ENCODE measurements around the gene ATF1.

DNA sequence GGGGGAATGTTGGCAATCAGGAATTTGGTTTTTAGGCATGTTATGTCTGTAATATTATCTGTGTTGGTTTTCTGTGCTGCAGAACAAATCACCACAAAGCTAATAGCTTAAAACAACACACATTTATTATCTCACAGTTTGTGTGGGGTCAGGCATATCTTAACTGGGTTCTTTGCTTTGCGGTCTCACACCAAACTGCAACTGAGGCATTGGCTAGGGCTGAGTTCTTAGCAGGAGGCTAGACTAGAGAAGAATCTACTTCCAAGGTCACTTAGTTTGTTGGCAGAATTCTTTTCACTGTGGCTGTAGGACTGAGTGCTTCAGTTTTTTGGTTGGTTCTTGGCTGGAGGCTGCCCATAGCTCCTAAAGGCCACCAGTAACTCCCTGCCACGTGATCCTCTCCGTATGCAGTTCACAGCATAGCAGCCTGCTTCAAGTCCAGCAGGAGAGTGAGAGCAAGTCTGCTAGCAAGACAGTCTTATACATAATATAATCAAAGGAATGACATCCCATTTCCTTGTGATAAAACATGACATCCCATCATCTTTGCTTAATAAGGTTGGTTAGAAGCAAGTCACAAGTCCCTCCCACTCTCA is 21.6 kb downstream of the ATF1 start:
- TF ChIP-seq SUZ12 (IDR thresholded peaks at IDR 0.05; ENCODE audit: extremely low read depth, insufficient read depth, insufficient read length) (no peak), YY1 (IDR thresholded peaks at IDR 0.05; ENCODE audit: insufficient read depth, insufficient read length) (no peak)
